ENCODE results near the gene C5orf47. TPM values are rescaled to one million over a fixed set of nuclear protein-coding genes. Genes with fewer than 3 reads are reported as not detected.
A peak's percentile ranks its signal among the peaks of the same experiment; 100 is the strongest.

Gene C5orf47
- polyA plus RNA-seq, 1 of the 3 experiments (the other 2 are of a cell fraction), result not detected

GRCh38 chr5:174046558-174046957 is 57.6 kb downstream of the C5orf47 start:
- POLR2A ChIA-PET, result interaction anchor here (0.7 to 2.2 kb wide), 6 partner anchors 16 to 663 kb away, joined by 3 to 54 read pairs (median 4); no protein-coding TSS in a partner anchor
- TF ChIP-seq MXI1 (IDR thresholded peaks at IDR 0.05; ENCODE audit: low read depth, low read length) (peak; percentile 58; the same call in 1 of the 2 replicates), RCOR1 (IDR thresholded peaks at IDR 0.05; ENCODE audit: low read length) (no peak)
- WGBS (ENCODE audit: low lambda C conversion rate), result 18% methylated on average over 3 of the region's 5 CpGs

GRCh38 chr5:174047472-174048099 is 58.6 kb downstream of the C5orf47 start:
- H3K9me2 ChIP-seq, result no peaks in the 10 kb centered on the region
- H3K79me2 ChIP-seq (ENCODE audit: insufficient read depth), result no peaks in the 10 kb centered on the region
- H3K4me1 ChIP-seq (ENCODE audit: control insufficient read depth in 1 of 2, insufficient read depth in 2 of 2, low read depth in 1 of 2, low read length in 1 of 2), result peaks cover 0 to 32% of the 10 kb centered on the region in 2 experiments; a peak in 2 of 4 replicates
- DNase-seq, result no peak
- no peak overlapping the region for H3K4me2 ChIP-seq
- TF ChIP-seq JUND (IDR thresholded peaks at IDR 0.05) (no peak), GATA2 (CRISPR knock-in tag; IDR thresholded peaks at IDR 0.05) (no peak), PBX3 (IDR thresholded peaks at IDR 0.05) (no peak), CTCF (IDR thresholded peaks at IDR 0.05) (no peak), TAF1 (IDR thresholded peaks at IDR 0.05; ENCODE audit: borderline replicate concordance, low read depth, low read length) (no peak), FOXM1 (IDR thresholded peaks at IDR 0.05; ENCODE audit: low read depth) (no peak), SMC3 (IDR thresholded peaks at IDR 0.05; ENCODE audit: low read depth, low read length) (no peak), TCF12 (IDR thresholded peaks at IDR 0.05) (no peak), ELF1 (IDR thresholded peaks at IDR 0.05) (no peak), EP300 (IDR thresholded peaks at IDR 0.05; ENCODE audit: borderline replicate concordance in 1 of 2, low read depth in 1 of 2, low read length in 1 of 2) (no peak), EZH2phosphoT487 (IDR thresholded peaks at IDR 0.05; ENCODE audit: borderline replicate concordance, low read depth) (no peak), USF2 (IDR thresholded peaks at IDR 0.05; ENCODE audit: borderline replicate concordance, low read depth, low read length) (no peak), TEAD4 (IDR thresholded peaks at IDR 0.05; ENCODE audit: borderline replicate concordance, insufficient read depth) (no peak), FOSL2 (IDR thresholded peaks at IDR 0.05; ENCODE audit: borderline replicate concordance, low read depth) (no peak), MXI1 (IDR thresholded peaks at IDR 0.05; ENCODE audit: low read depth, low read length) (no peak), RXRA (IDR thresholded peaks at IDR 0.05; ENCODE audit: borderline replicate concordance, low read depth) (no peak), ZBTB33 (IDR thresholded peaks at IDR 0.05; ENCODE audit: borderline replicate concordance, low read depth) (no peak)
- H4K20me1 ChIP-seq (ENCODE audit: insufficient read depth), result no peaks in the 10 kb centered on the region
- no peak overlapping the region for H2AFZ ChIP-seq (ENCODE audit: low read depth)
- CTCF ChIA-PET, result interaction anchor here (0.8 to 7.4 kb wide), 14 partner anchors 9 to 305 kb away, joined by 3 to 298 read pairs (median 4); no protein-coding TSS in a partner anchor
- H3K27ac ChIP-seq (ENCODE audit: low read depth in 2 of 2, low read length in 1 of 2), result peak overlapping the region in 1 of 2 experiments; percentile 94; a peak in 2 of 4 replicates
- H3K9ac ChIP-seq, result no peak overlapping the region
- POLR2A ChIA-PET, result interaction anchor here (1.0 kb wide), 1 partner anchor 264 kb away, joined by 5 read pairs; no protein-coding TSS in a partner anchor
- no peaks in the 10 kb centered on the region for H3K9me3 ChIP-seq
- WGBS (ENCODE audit: low lambda C conversion rate), result 30% methylated on average over 4 of the region's 4 CpGs
- H3K36me3 ChIP-seq (replicated peaks in 1 of 2; ENCODE audit: control insufficient read depth in 1 of 2, insufficient read depth in 2 of 2, low read length in 1 of 2), result peaks cover 0 to 5% of the 10 kb centered on the region in 2 experiments
- H3K4me3 ChIP-seq (ENCODE audit: low read depth in 2 of 2, low read length in 1 of 2), result peak overlapping the region in 1 of 2 experiments; percentile 47; a peak in 1 of 4 replicates
- no peaks in the 10 kb centered on the region for H3K27me3 ChIP-seq (ENCODE audit: insufficient read depth)
- no peaks in the 10 kb centered on the region for H3F3A ChIP-seq (replicated peaks; ENCODE audit: insufficient read depth)

More at GRCh38 chr5:174046558-174046957, 57.6 kb downstream of the C5orf47 start:
- Histone ChIP-seq H3K9ac (no peak overlapping the region), H3K27ac (ENCODE audit: low read depth in 2 of 2, low read length in 1 of 2) (peak overlapping the region in 1 of 2 experiments; percentile 94; a peak in 2 of 4 replicates), H3K4me2 (no peak overlapping the region), H3K79me2 (ENCODE audit: insufficient read depth) (no peaks in the 10 kb centered on the region), H2AFZ (ENCODE audit: low read depth) (no peak overlapping the region), H3K4me1 (ENCODE audit: control insufficient read depth in 1 of 2, insufficient read depth in 2 of 2, low read depth in 1 of 2, low read length in 1 of 2) (peaks cover 0 to 23% of the 10 kb centered on the region in 2 experiments; a peak in 2 of 4 replicates), H3K27me3 (ENCODE audit: insufficient read depth) (no peaks in the 10 kb centered on the region), H3K36me3 (replicated peaks in 1 of 2; ENCODE audit: control insufficient read depth in 1 of 2, insufficient read depth in 2 of 2, low read length in 1 of 2) (peaks cover 0 to 5% of the 10 kb centered on the region in 2 experiments), H4K20me1 (ENCODE audit: insufficient read depth) (no peaks in the 10 kb centered on the region), H3K9me2 (no peaks in the 10 kb centered on the region), H3F3A (replicated peaks; ENCODE audit: insufficient read depth) (no peaks in the 10 kb centered on the region), H3K4me3 (ENCODE audit: low read depth in 2 of 2, low read length in 1 of 2) (peak overlapping the region in 1 of 2 experiments; percentile 47; a peak in 2 of 4 replicates), H3K9me3 (no peaks in the 10 kb centered on the region)
- CTCF ChIA-PET, result interaction anchor here (0.7 to 7.4 kb wide), 29 partner anchors 10 to 431 kb away, joined by 3 to 298 read pairs (median 5); no protein-coding TSS in a partner anchor
- DNase-seq, result peak; percentile 41
